Erythroblast (primary cell): Measurements from ENCODE around the gene CHRM2.

ENCODE experiments used
- GATA1 ChIP-seq: IDR thresholded peaks from 2 replicates; pipeline ENCODE4 v1.6.1; 2011; ENCODE audit warnings: low read depth, mild to moderate bottlenecking, control low read depth, low read length, moderate library complexity
- POLR2A ChIP-seq: IDR thresholded peaks from 2 replicates; pipeline ENCODE4 v1.6.1; 2011; ENCODE audit warnings: mild to moderate bottlenecking, low read length

DNA sequence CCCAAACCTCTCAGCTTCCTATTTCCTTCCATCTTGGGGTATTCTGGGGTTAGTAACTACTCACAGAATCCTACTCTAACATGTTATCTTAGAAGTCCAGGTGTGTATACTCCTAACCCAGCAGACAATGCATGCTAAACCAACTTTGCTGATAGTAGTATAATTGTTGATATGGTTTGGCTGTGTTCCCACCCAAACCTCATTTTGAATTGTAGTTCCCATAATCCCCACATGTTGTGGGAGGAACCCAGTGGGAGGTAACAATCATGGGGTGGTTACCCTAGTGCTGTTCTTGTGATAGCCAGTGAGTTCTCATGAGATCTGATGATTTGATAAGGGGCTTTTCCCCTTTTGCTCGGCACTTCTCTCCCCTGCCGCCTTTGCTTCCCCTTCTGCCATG is 135.1 kb downstream of the CHRM2 start:
- TF ChIP-seq POLR2A, result no peak
- TF ChIP-seq GATA1, result no peak
